Suprapubic skin (tissue), 4 donors: Measurements from ENCODE around the gene PLB1. TPM values are rescaled to one million over a fixed set of nuclear protein-coding genes. Genes with fewer than 3 reads are reported as not detected.

Experiments
- DNase-seq, 2 donors: peaks; one replicate each; pipeline ENCODE4 v3.0.0-alpha.2; 2019; ENCODE audit warnings: low spot score in 2 of 2
- H3K27ac ChIP-seq: fragments of 200-600 bp; sonication (generic); one replicate; pipeline ENCODE4 v1.5.1; 2019
- H3K27me3 ChIP-seq: fragments of 200-600 bp; sonication (generic); one replicate; pipeline ENCODE4 v1.5.1; 2019
- H3K36me3 ChIP-seq: fragments of 200-600 bp; sonication (generic); one replicate; pipeline ENCODE4 v1.5.1; 2019
- H3K4me1 ChIP-seq: fragments of 200-600 bp; sonication (generic); one replicate; pipeline ENCODE4 v1.5.1; 2019
- H3K4me3 ChIP-seq: fragments of 200-600 bp; sonication (generic); one replicate; pipeline ENCODE4 v1.5.1; 2019; ENCODE audit warnings: mild to moderate bottlenecking
- H3K9me3 ChIP-seq: fragments of 200-600 bp; sonication (generic); one replicate; pipeline ENCODE4 v1.5.1; 2019
- CTCF ChIP-seq, 2 donors: fragments of 200-600 bp in 1 of 2; fragments of 450-650 bp in 1 of 2; sonication (generic) in 1 of 2; IDR thresholded peaks; one replicate each; pipeline ENCODE4 v1.5.1; 2016 to 2019; ENCODE audit warnings: antibody characterized with exemption in 2 of 2, mild to moderate bottlenecking in 1 of 2, moderate library complexity in 1 of 2
- EP300 ChIP-seq: sonication (generic); formaldehyde crosslinking; IDR thresholded peaks from one replicate; pipeline ENCODE4 v1.6.1; 2017; ENCODE audit warnings: antibody characterized with exemption
- POLR2A ChIP-seq, 2 donors: fragments of 450-650 bp; IDR thresholded peaks; one replicate each; pipeline ENCODE4 v1.6.1; 2017; ENCODE audit warnings: antibody characterized with exemption in 2 of 2, mild to moderate bottlenecking in 2 of 2, moderate library complexity in 2 of 2
- POLR2AphosphoS5 ChIP-seq, 3 donors: sonication (generic); formaldehyde crosslinking; IDR thresholded peaks; one replicate each; pipeline ENCODE4 v1.6.1; 2017; ENCODE audit warnings: antibody characterized with exemption in 3 of 3
- WGBS: methylation state at CpG from one replicate; pipeline ENCODE4 v1.1.5; 2018; 5-methylcytosine and 5-hydroxymethylcytosine counted together
- total RNA-seq, 4 donors: library from RNA; depleted of rRNA; stranded (reverse); fragments of >200 nt; gene quantifications; one replicate each; pipeline ENCODE4 v1.1.0, GENCODE V29; 2016

PLB1 gene
- total RNA-seq, 4 donors from 2014 or later = 3.9 to 21.6 (median 9.1) TPM

- Histone ChIP-seq H3K4me3 (no peak overlapping the region), H3K36me3 (no peaks in the 10 kb centered on the region), H3K27me3 (no peaks in the 10 kb centered on the region), H3K9me3 (no peaks in the 10 kb centered on the region), H3K4me1 (no peaks in the 10 kb centered on the region), H3K27ac (no peak overlapping the region)
- TF ChIP-seq EP300 = no peak
- TF ChIP-seq CTCF (IDR thresholded peaks at IDR 0.05) = no peak
- no peak for TF ChIP-seq POLR2AphosphoS5 (IDR thresholded peaks at IDR 0.05)
- no peak for TF ChIP-seq POLR2A (IDR thresholded peaks at IDR 0.05)
- no peak for DNase-seq
- WGBS = 89% methylated on average over 4 of the region's 4 CpGs
Measured at GRCh38 chr2:28496781-28497180, 921 bp downstream of the PLB1 start.

- TF ChIP-seq CTCF (IDR thresholded peaks at IDR 0.05) = no peak
- TF ChIP-seq EP300 = no peak
- no peak for TF ChIP-seq POLR2A (IDR thresholded peaks at IDR 0.05)
- TF ChIP-seq POLR2AphosphoS5 (IDR thresholded peaks at IDR 0.05) = no peak
- Histone ChIP-seq H3K27ac (no peak overlapping the region), H3K9me3 (no peaks in the 10 kb centered on the region), H3K4me3 (no peak overlapping the region), H3K4me1 (no peaks in the 10 kb centered on the region), H3K36me3 (no peaks in the 10 kb centered on the region), H3K27me3 (no peaks in the 10 kb centered on the region)
- DNase-seq = no peak
- WGBS = 92% methylated on average over 3 of the region's 3 CpGs
Measured at GRCh38 chr2:28497206-28497605, 1.3 kb downstream of the PLB1 start.

GRCh38 chr2:28499282-28499681 lies 3.4 kb downstream of the PLB1 start:
- TF ChIP-seq CTCF (IDR thresholded peaks at IDR 0.05) = no peak
- TF ChIP-seq POLR2A (IDR thresholded peaks at IDR 0.05) = no peak
- no peak for TF ChIP-seq POLR2AphosphoS5 (IDR thresholded peaks at IDR 0.05)
- TF ChIP-seq EP300 = no peak
- Histone ChIP-seq H3K9me3 (no peaks in the 10 kb centered on the region), H3K27me3 (no peaks in the 10 kb centered on the region), H3K4me3 (no peak overlapping the region), H3K36me3 (no peaks in the 10 kb centered on the region), H3K4me1 (no peaks in the 10 kb centered on the region), H3K27ac (no peak overlapping the region)
- WGBS = 88% methylated on average over 5 of the region's 5 CpGs
- no peak for DNase-seq

GRCh38 chr2:28505361-28505760 lies 9.5 kb downstream of the PLB1 start:
- no peaks in the 10 kb centered on the region for H3K4me1 ChIP-seq
- H3K27ac ChIP-seq = no peak overlapping the region
- TF ChIP-seq CTCF (IDR thresholded peaks at IDR 0.05) = no peak
- TF ChIP-seq POLR2A (IDR thresholded peaks at IDR 0.05) = no peak
- TF ChIP-seq EP300 = no peak
- no peak for TF ChIP-seq POLR2AphosphoS5 (IDR thresholded peaks at IDR 0.05)
- no peaks in the 10 kb centered on the region for H3K27me3 ChIP-seq
- no peaks in the 10 kb centered on the region for H3K9me3 ChIP-seq
- H3K4me3 ChIP-seq = no peak overlapping the region
- 50% methylated on average over 4 of the region's 4 CpGs for WGBS
- DNase-seq = no peak
- no peaks in the 10 kb centered on the region for H3K36me3 ChIP-seq

GRCh38 chr2:28506112-28506910 lies 10.5 kb downstream of the PLB1 start:
- Histone ChIP-seq H3K27me3 (no peaks in the 10 kb centered on the region), H3K9me3 (no peaks in the 10 kb centered on the region), H3K27ac (no peak overlapping the region), H3K4me3 (no peak overlapping the region), H3K36me3 (no peaks in the 10 kb centered on the region), H3K4me1 (no peaks in the 10 kb centered on the region)
- DNase-seq = no peak
- WGBS = 90% methylated on average over 5 of the region's 5 CpGs
- TF ChIP-seq EP300 = no peak
- TF ChIP-seq POLR2A (IDR thresholded peaks at IDR 0.05) = no peak
- no peak for TF ChIP-seq CTCF (IDR thresholded peaks at IDR 0.05)
- no peak for TF ChIP-seq POLR2AphosphoS5 (IDR thresholded peaks at IDR 0.05)
